Esophagus muscularis mucosa (tissue), 4 donors: ENCODE measurements around the gene CCNI2. TPM values are rescaled to one million over a fixed set of nuclear protein-coding genes. Genes with fewer than 3 reads are reported as not detected.
"Not testable (repeated sequence)": the region's sequence is repeated elsewhere in the genome, so short reads cannot be mapped to it uniquely, and the experiment has no call there.

ENCODE experiments used
- DNase-seq: peaks from one replicate; pipeline ENCODE4 v3.0.0-alpha.2; 2017; ENCODE audit errors: extremely low spot score
- H3K27ac ChIP-seq, 4 donors: fragments of 200-600 bp; sonication (generic); replicated peaks in 1 of 4; 1 replicate in 3 of 4; 2 replicates in 1 of 4; pipeline ENCODE4 v1.5.1; 2016 to 2019; ENCODE audit warnings: mild to moderate bottlenecking in 1 of 4
- H3K27me3 ChIP-seq, 4 donors: fragments of 200-600 bp; sonication (generic); one replicate each; pipeline versions ENCODE4 v1.5.1 to v1.6.0; 2016 to 2019
- H3K36me3 ChIP-seq, 4 donors: fragments of 200-600 bp; sonication (generic); one replicate each; pipeline ENCODE4 v1.5.1; 2016 to 2019
- H3K4me1 ChIP-seq, 4 donors: fragments of 200-600 bp; sonication (generic); one replicate each; pipeline ENCODE4 v1.5.1; 2016 to 2019
- H3K4me3 ChIP-seq, 4 donors: fragments of 200-600 bp; sonication (generic); 1 replicate in 2 of 4; 2 replicates in 2 of 4; pipeline ENCODE4 v1.5.1; 2016 to 2019; ENCODE audit warnings: mild to moderate bottlenecking in 4 of 4, moderate library complexity in 1 of 4
- H3K9me3 ChIP-seq, 4 donors: fragments of 200-600 bp; sonication (generic); 1 replicate in 3 of 4; 2 replicates in 1 of 4; pipeline ENCODE4 v1.5.1; 2016 to 2019
- CTCF ChIP-seq, 3 experiments: fragments of 200-600 bp in 2 of 3; fragments of 450-650 bp in 1 of 3; sonication (generic) in 2 of 3; IDR thresholded peaks; one replicate each; pipeline ENCODE4 v1.5.1; 2017 to 2019; ENCODE audit warnings: antibody characterized with exemption in 3 of 3, mild to moderate bottlenecking in 2 of 3, moderate library complexity in 1 of 3
- EP300 ChIP-seq: sonication (generic); formaldehyde crosslinking; IDR thresholded peaks from one replicate; pipeline ENCODE4 v1.6.1; 2017; ENCODE audit warnings: antibody characterized with exemption
- POLR2A ChIP-seq: fragments of 450-650 bp; IDR thresholded peaks from one replicate; pipeline ENCODE4 v1.6.1; 2017; ENCODE audit warnings: antibody characterized with exemption, moderate library complexity, mild to moderate bottlenecking, low read depth
- POLR2AphosphoS5 ChIP-seq, 2 donors: sonication (generic); formaldehyde crosslinking; IDR thresholded peaks; one replicate each; pipeline ENCODE4 v1.6.1; 2017; ENCODE audit warnings: antibody characterized with exemption in 2 of 2
- WGBS: methylation state at CpG from one replicate; pipeline ENCODE4 v1.1.5; 2018; 5-methylcytosine and 5-hydroxymethylcytosine counted together
- intact Hi-C: fragments of 100-400 bp; cut with DNase I; formaldehyde crosslinking; loops from one replicate; pipeline ENCODE4 v1.15.1; 2023
- total RNA-seq, 4 donors: library from RNA; depleted of rRNA; stranded (reverse); fragments of >200 nt; gene quantifications; one replicate each; pipeline versions ENCODE4 v1.1.0 to v1.2.1, GENCODE V29; 2016

CCNI2 gene
- total RNA-seq, 4 donors from 2014 or later = 0.39 TPM; not detected in 3

- Histone ChIP-seq H3K4me3 (no peak overlapping the region), H3K27ac (no peak overlapping the region), H3K4me1 (no peaks in the 10 kb centered on the region), H3K36me3 (no peaks in the 10 kb centered on the region), H3K27me3 (peaks cover 0 to 12% (median 0%) of the 10 kb centered on the region in 4 donors), H3K9me3 (no peaks in the 10 kb centered on the region)
- TF ChIP-seq EP300 = no peak
- no peak for TF ChIP-seq CTCF (IDR thresholded peaks at IDR 0.05)
- no peak for TF ChIP-seq POLR2AphosphoS5 (IDR thresholded peaks at IDR 0.05)
- TF ChIP-seq POLR2A = no peak
- intact Hi-C loops = no loop called here
- no peak for DNase-seq
- WGBS = 82% methylated on average over 2 of the region's 2 CpGs
Measured at GRCh38 chr5:132799392-132799791, 52.2 kb downstream of the CCNI2 start.

- TF ChIP-seq POLR2A = no peak
- no peak for TF ChIP-seq POLR2AphosphoS5 (IDR thresholded peaks at IDR 0.05)
- TF ChIP-seq CTCF (IDR thresholded peaks at IDR 0.05) = no peak
- no peak for TF ChIP-seq EP300
- no peak for DNase-seq
- Histone ChIP-seq H3K4me1 (no peaks in the 10 kb centered on the region), H3K9me3 (no peaks in the 10 kb centered on the region), H3K4me3 (no peak overlapping the region), H3K27ac (no peak overlapping the region), H3K36me3 (no peaks in the 10 kb centered on the region), H3K27me3 (peaks cover 0 to 12% (median 0%) of the 10 kb centered on the region in 4 donors)
- WGBS = 81% methylated on average over 2 of the region's 2 CpGs
- intact Hi-C loops = no loop called here
Measured at GRCh38 chr5:132800545-132800944, 53.3 kb downstream of the CCNI2 start.

GRCh38 chr5:132802044-132802684, 54.9 kb downstream of the CCNI2 start:
- intact Hi-C loops = no loop called here
- H3K4me1 ChIP-seq = no peaks in the 10 kb centered on the region
- H3K36me3 ChIP-seq = no peaks in the 10 kb centered on the region
- H3K4me3 ChIP-seq = no peak overlapping the region
- peaks cover 0 to 22% (median 0%) of the 10 kb centered on the region in 4 donors for H3K27me3 ChIP-seq
- WGBS = 84% methylated on average over 5 of the region's 5 CpGs
- H3K9me3 ChIP-seq = no peaks in the 10 kb centered on the region
- TF ChIP-seq CTCF (IDR thresholded peaks at IDR 0.05) (no peak), POLR2A (no peak)
- no peak overlapping the region for H3K27ac ChIP-seq
- DNase-seq = no peak

- intact Hi-C loops, H3K27ac ChIP-seq, H3K36me3 ChIP-seq, H3K4me1 ChIP-seq, H3K9me3 ChIP-seq, DNase-seq, H3K4me3 ChIP-seq: not testable (repeated sequence)
- WGBS = 87% methylated on average over 5 of the region's 5 CpGs
- H3K27me3 ChIP-seq = peaks cover 0 to 25% (median 0%) of the 10 kb centered on the region in 4 donors
Measured at GRCh38 chr5:132802685-132803066, 55.5 kb downstream of the CCNI2 start.

Other genes starting within 250 kb of the CCNI2 start
- not detected for gene IL5, start 203.9 kb upstream of the CCNI2 start, total RNA-seq
- 10 to 100 TPM; 24.0 to 39.9 (median 29.3) TPM for gene RAD50, start 190.4 kb upstream of the CCNI2 start, total RNA-seq
- gene IL13, start 89.3 kb upstream of the CCNI2 start, total RNA-seq = not detected
- gene IL4, start 73.4 kb upstream of the CCNI2 start, total RNA-seq = not detected
- gene KIF3A, start 9.9 kb upstream of the CCNI2 start, total RNA-seq = 1 to 10 TPM; 5.5 to 9.6 (median 8.3) TPM
- 10 to 100 TPM; 26.7 to 42.8 (median 36.9) TPM for gene SEPTIN8, start 29.8 kb downstream of the CCNI2 start, total RNA-seq
- gene SOWAHA, start 65.9 kb downstream of the CCNI2 start, total RNA-seq = under 1 TPM; 0.06 to 0.83 (median 0.15) TPM
- 10 to 100 TPM in 3 of 4 donors, 1 to 10 TPM in 1; 4.5 to 21.2 (median 13.1) TPM for gene SHROOM1, start 83.2 kb downstream of the CCNI2 start, total RNA-seq
- gene GDF9, start 119.0 kb downstream of the CCNI2 start, total RNA-seq = 1 to 10 TPM in 1 of 4 donors, under 1 TPM in 2, not detected in 1; under 0.01 to 1.4 (median 0.23) TPM
- gene UQCRQ, start 119.2 kb downstream of the CCNI2 start, total RNA-seq = 100 to 1,000 TPM; 113 to 184 (median 126) TPM
- 1 to 10 TPM in 1 of 4 donors, under 1 TPM in 2, not detected in 1; 0.23 to 1.2 (median 0.26) TPM for gene LEAP2, start 126.2 kb downstream of the CCNI2 start, total RNA-seq
- 10 to 100 TPM; 56.1 to 74.1 (median 63.0) TPM for gene AFF4, start 216.2 kb downstream of the CCNI2 start, total RNA-seq